K562 (cell line): ENCODE measurements around the gene RFC2. TPM values are rescaled to one million over a fixed set of nuclear protein-coding genes. Genes with fewer than 3 reads are reported as not detected.

Experiments
- AFF4 ChIP-seq: sonication (generic); formaldehyde crosslinking; IDR thresholded peaks from 2 replicates; pipeline ENCODE4 v1.8.0; 2023; ENCODE audit warnings: mild to moderate bottlenecking, missing genetic modification reagents
- E2F1 ChIP-seq: sonication (generic); formaldehyde crosslinking; IDR thresholded peaks from 2 replicates; pipeline ENCODE4 v1.8.1; 2023; ENCODE audit warnings: mild to moderate bottlenecking, missing genetic modification reagents, moderate library complexity
- FOXO4 ChIP-seq: fragments of 450-650 bp; formaldehyde crosslinking; IDR thresholded peaks from 2 replicates; pipeline ENCODE4 v1.4.0; 2020; ENCODE audit warnings: mild to moderate bottlenecking, moderate library complexity
- MAFG ChIP-seq: fragments of 450-650 bp; conservative IDR thresholded peaks from 2 replicates; pipeline ENCODE4 v1.6.1; 2016; ENCODE audit warnings: missing genetic modification characterization, missing compliant biosample characterization
- PRDM10 ChIP-seq: fragments of 450-650 bp; IDR thresholded peaks from 2 replicates; pipeline ENCODE4 v1.6.1; 2018; ENCODE audit not compliant: partially characterized antibody
- polyA plus RNA-seq, 8 experiments: library from polyadenylated mRNA; depleted of rRNA in 4 of 8; stranded (reverse) in 5 of 8; unstranded in 3 of 8; fragments of >200 nt; fragmentation: Nextera tagmentation in 2 of 8; fragmentation: Illumina TruSeq in 1 of 8; extraction: Ambion mirVana in 2 of 8; extraction: Trizol in 1 of 8; gene quantifications; 2 replicates each; pipeline versions ENCODE4 v1.2.1 to v1.2.3, GENCODE V29; 2011 to 2014; ENCODE audit warnings: inconsistent platforms in 1 of 8, missing spikeins in 1 of 8
- total RNA-seq, 7 experiments: library from RNA; depleted of rRNA in 6 of 7; stranded (reverse); fragments of >200 nt in 6 of 7; fragmentation: Illumina TruSeq in 2 of 7; extraction: Trizol in 2 of 7; gene quantifications; 2 replicates each; pipeline versions ENCODE4 v1.2.1 to v1.2.3, GENCODE V29; 2011 to 2021; ENCODE audit warnings: low replicate concordance in 1 of 7

RFC2 gene
- total and polyA plus RNA-seq, 9 of the 15 experiments (the other 6 are each of a cell fraction or from before 2014, with no cell fraction given) = 32.5 to 161 (median 102) TPM

GRCh38 chr7:74233655-74234285 is 20.4 kb downstream of the RFC2 start (continued):
- TF ChIP-seq PRDM10 = no peak
- TF ChIP-seq MAFG = no peak
- TF ChIP-seq E2F1 = no peak
- no peak for TF ChIP-seq FOXO4 (CRISPR knock-in tag)
- TF ChIP-seq AFF4 (CRISPR knock-in tag) = peak; percentile 71; the same call in 1 of the 2 replicates
